ENCODE results near the gene CXXC1. TPM values are rescaled to one million over a fixed set of nuclear protein-coding genes. Genes with fewer than 3 reads are reported as not detected.

Gene CXXC1
- total and polyA plus RNA-seq, 4 donors: 21.7 to 38.4 (median 30.0) TPM

DNA sequence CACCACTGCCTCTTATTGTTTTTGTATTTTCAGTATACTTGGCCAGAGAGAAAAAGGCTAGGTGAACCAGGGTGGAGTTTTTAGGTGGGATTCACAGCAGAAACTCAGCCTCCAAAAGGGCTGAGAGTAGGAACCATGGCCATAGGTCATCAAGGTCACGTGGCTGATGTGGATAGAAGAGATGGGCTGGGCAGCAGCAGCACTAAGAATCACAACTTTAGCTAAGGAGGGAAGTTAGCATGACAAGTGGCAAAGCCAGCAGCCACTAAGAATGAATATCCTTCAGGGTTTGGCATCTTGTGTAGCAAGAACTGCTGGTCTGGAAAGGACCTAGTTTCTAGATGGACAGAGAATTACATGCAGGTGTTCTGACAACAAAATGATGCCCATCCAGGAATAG lies 44.2 kb upstream of the CXXC1 start:
- Histone ChIP-seq H3K27me3 (ENCODE audit: control insufficient read depth in 4 of 4, insufficient read depth in 4 of 4, low read length in 3 of 4) (no peaks in the 10 kb centered on the region), H3K9ac (ENCODE audit: low read depth in 1 of 2, low read length in 2 of 2) (no peak overlapping the region), H3K9me3 (ENCODE audit: control insufficient read depth in 4 of 4, low read length in 3 of 4) (no peaks in the 10 kb centered on the region), H3K36me3 (ENCODE audit: control insufficient read depth in 4 of 4, insufficient read depth in 3 of 4, low read depth in 1 of 4, low read length in 3 of 4) (no peaks in the 10 kb centered on the region), H3K4me3 (ENCODE audit: low read depth in 1 of 3, low read length in 3 of 3) (no peak overlapping the region), H3K27ac (ENCODE audit: low read depth in 1 of 2, low read length in 2 of 2) (no peak overlapping the region), H3K4me1 (ENCODE audit: control insufficient read depth in 4 of 4, insufficient read depth in 4 of 4, low read length in 3 of 4) (no peaks in the 10 kb centered on the region)
- no peak for TF ChIP-seq GABPA (IDR thresholded peaks at IDR 0.05 in 1 of 2, conservative IDR thresholded peaks at IDR 0.05 in 1 of 2)
- TF ChIP-seq, protein P1, sequence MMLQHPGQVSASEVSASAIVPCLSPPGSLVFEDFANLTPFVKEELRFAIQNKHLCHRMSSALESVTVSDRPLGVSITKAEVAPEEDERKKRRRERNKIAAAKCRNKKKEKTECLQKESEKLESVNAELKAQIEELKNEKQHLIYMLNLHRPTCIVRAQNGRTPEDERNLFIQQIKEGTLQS (IDR thresholded peaks at IDR 0.05): no peak
- TF ChIP-seq JUND (IDR thresholded peaks at IDR 0.05): no peak
- TF ChIP-seq, protein P2, sequence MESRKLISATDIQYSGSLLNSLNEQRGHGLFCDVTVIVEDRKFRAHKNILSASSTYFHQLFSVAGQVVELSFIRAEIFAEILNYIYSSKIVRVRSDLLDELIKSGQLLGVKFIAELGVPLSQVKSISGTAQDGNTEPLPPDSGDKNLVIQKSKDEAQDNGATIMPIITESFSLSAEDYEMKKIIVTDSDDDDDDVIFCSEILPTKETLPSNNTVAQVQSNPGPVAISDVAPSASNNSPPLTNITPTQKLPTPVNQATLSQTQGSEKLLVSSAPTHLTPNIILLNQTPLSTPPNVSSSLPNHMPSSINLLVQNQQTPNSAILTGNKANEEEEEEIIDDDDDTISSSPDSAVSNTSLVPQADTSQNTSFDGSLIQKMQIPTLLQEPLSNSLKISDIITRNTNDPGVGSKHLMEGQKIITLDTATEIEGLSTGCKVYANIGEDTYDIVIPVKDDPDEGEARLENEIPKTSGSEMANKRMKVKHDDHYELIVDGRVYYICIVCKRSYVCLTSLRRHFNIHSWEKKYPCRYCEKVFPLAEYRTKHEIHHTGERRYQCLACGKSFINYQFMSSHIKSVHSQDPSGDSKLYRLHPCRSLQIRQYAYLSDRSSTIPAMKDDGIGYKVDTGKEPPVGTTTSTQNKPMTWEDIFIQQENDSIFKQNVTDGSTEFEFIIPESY (IDR thresholded peaks at IDR 0.05): no peak
- TF ChIP-seq, protein P3, sequence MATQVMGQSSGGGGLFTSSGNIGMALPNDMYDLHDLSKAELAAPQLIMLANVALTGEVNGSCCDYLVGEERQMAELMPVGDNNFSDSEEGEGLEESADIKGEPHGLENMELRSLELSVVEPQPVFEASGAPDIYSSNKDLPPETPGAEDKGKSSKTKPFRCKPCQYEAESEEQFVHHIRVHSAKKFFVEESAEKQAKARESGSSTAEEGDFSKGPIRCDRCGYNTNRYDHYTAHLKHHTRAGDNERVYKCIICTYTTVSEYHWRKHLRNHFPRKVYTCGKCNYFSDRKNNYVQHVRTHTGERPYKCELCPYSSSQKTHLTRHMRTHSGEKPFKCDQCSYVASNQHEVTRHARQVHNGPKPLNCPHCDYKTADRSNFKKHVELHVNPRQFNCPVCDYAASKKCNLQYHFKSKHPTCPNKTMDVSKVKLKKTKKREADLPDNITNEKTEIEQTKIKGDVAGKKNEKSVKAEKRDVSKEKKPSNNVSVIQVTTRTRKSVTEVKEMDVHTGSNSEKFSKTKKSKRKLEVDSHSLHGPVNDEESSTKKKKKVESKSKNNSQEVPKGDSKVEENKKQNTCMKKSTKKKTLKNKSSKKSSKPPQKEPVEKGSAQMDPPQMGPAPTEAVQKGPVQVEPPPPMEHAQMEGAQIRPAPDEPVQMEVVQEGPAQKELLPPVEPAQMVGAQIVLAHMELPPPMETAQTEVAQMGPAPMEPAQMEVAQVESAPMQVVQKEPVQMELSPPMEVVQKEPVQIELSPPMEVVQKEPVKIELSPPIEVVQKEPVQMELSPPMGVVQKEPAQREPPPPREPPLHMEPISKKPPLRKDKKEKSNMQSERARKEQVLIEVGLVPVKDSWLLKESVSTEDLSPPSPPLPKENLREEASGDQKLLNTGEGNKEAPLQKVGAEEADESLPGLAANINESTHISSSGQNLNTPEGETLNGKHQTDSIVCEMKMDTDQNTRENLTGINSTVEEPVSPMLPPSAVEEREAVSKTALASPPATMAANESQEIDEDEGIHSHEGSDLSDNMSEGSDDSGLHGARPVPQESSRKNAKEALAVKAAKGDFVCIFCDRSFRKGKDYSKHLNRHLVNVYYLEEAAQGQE (IDR thresholded peaks at IDR 0.05): no peak
- TF ChIP-seq, protein P4, sequence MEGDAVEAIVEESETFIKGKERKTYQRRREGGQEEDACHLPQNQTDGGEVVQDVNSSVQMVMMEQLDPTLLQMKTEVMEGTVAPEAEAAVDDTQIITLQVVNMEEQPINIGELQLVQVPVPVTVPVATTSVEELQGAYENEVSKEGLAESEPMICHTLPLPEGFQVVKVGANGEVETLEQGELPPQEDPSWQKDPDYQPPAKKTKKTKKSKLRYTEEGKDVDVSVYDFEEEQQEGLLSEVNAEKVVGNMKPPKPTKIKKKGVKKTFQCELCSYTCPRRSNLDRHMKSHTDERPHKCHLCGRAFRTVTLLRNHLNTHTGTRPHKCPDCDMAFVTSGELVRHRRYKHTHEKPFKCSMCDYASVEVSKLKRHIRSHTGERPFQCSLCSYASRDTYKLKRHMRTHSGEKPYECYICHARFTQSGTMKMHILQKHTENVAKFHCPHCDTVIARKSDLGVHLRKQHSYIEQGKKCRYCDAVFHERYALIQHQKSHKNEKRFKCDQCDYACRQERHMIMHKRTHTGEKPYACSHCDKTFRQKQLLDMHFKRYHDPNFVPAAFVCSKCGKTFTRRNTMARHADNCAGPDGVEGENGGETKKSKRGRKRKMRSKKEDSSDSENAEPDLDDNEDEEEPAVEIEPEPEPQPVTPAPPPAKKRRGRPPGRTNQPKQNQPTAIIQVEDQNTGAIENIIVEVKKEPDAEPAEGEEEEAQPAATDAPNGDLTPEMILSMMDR (IDR thresholded peaks at IDR 0.05; ENCODE audit: low read depth, low read length, missing input control): no peak
- no peak for TF ChIP-seq FOXA1 (IDR thresholded peaks at IDR 0.05)
- TF ChIP-seq HNF4A (conservative IDR thresholded peaks at IDR 0.05): no peak
- TF ChIP-seq RXRA (IDR thresholded peaks at IDR 0.05): no peak
- no peak for TF ChIP-seq HNF4G (IDR thresholded peaks at IDR 0.05)
- TF ChIP-seq, protein P5, sequence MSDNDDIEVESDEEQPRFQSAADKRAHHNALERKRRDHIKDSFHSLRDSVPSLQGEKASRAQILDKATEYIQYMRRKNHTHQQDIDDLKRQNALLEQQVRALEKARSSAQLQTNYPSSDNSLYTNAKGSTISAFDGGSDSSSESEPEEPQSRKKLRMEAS (IDR thresholded peaks at IDR 0.05): no peak
- no peak for TF ChIP-seq RAD21 (IDR thresholded peaks at IDR 0.05)
- DNase-seq (ENCODE audit: low spot score): no peak
- WGBS: 78% methylated on average over 1 of the region's 1 CpG

DNA sequence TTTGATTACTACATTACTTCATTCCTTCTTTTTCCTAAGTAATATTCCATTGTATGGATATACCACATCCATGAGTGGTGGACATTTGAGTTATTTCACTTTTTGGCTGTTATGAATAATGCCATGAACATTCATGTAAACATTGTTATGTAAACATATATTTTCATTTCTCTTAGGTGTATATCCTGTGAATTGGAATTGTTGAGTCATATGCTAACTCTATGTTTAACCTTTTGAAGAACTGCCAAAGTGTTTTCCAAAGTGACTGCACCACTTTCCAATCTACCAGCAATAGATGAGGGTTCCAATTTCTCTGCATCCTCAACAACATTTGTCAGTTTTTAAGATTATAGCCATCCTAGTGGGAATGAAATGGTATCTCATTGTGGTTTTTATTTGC lies 42.7 kb upstream of the CXXC1 start:
- no peak overlapping the region for H3K9ac ChIP-seq (ENCODE audit: low read depth in 1 of 2, low read length in 2 of 2)
- no peaks in the 10 kb centered on the region for H3K27me3 ChIP-seq (ENCODE audit: control insufficient read depth in 4 of 4, insufficient read depth in 4 of 4, low read length in 3 of 4)
- DNase-seq (ENCODE audit: low spot score): no peak
- no peak overlapping the region for H3K4me3 ChIP-seq (ENCODE audit: low read depth in 1 of 3, low read length in 3 of 3)
- no peak overlapping the region for H3K27ac ChIP-seq (ENCODE audit: low read depth in 1 of 2, low read length in 2 of 2)
- no peaks in the 10 kb centered on the region for H3K9me3 ChIP-seq (ENCODE audit: control insufficient read depth in 4 of 4, low read length in 3 of 4)
- H3K36me3 ChIP-seq (ENCODE audit: control insufficient read depth in 4 of 4, insufficient read depth in 3 of 4, low read depth in 1 of 4, low read length in 3 of 4): no peaks in the 10 kb centered on the region
- no peaks in the 10 kb centered on the region for H3K4me1 ChIP-seq (ENCODE audit: control insufficient read depth in 4 of 4, insufficient read depth in 4 of 4, low read length in 3 of 4)
- no peak for TF ChIP-seq HNF4G (IDR thresholded peaks at IDR 0.05)
- no peak for TF ChIP-seq NR2F2 (IDR thresholded peaks at IDR 0.05)
- TF ChIP-seq FOXA1 (IDR thresholded peaks at IDR 0.05): no peak
- TF ChIP-seq TAF1 (conservative IDR thresholded peaks at IDR 0.05): no peak
- TF ChIP-seq, protein P1 (IDR thresholded peaks at IDR 0.05): no peak
- no peak for TF ChIP-seq YY1 (IDR thresholded peaks at IDR 0.05)
- TF ChIP-seq, protein P3 (IDR thresholded peaks at IDR 0.05): no peak
- TF ChIP-seq, protein P4 (IDR thresholded peaks at IDR 0.05; ENCODE audit: low read depth, low read length, missing input control): no peak
- TF ChIP-seq, protein P5 (IDR thresholded peaks at IDR 0.05): no peak
- TF ChIP-seq GABPA (IDR thresholded peaks at IDR 0.05 in 1 of 2, conservative IDR thresholded peaks at IDR 0.05 in 1 of 2): no peak
- TF ChIP-seq RAD21 (IDR thresholded peaks at IDR 0.05): no peak
- no peak for TF ChIP-seq HNF4A (conservative IDR thresholded peaks at IDR 0.05)
